Measurements from ENCODE around the gene MAD1L1.
"Not testable (repeated sequence)": the region's sequence is repeated elsewhere in the genome, so short reads cannot be mapped to it uniquely, and the experiment has no call there.

Gene MAD1L1

GRCh38 chr7:1883834-1884582 is 348.7 kb downstream of the MAD1L1 start:
- DNase-seq = no peak

- peak; percentile 92 for DNase-seq
Measured at GRCh38 chr7:1883031-1883761, 349.5 kb downstream of the MAD1L1 start.

GRCh38 chr7:1882451-1882850 is 350.3 kb downstream of the MAD1L1 start:
- DNase-seq = no peak

- no peak for DNase-seq
Measured at GRCh38 chr7:1881946-1882345, 350.8 kb downstream of the MAD1L1 start.

- not testable (repeated sequence) for DNase-seq
Measured at GRCh38 chr7:1876641-1877040, 356.1 kb downstream of the MAD1L1 start.

- DNase-seq = not testable (repeated sequence)
Measured at GRCh38 chr7:1875392-1876199, 357.1 kb downstream of the MAD1L1 start.

- DNase-seq = not testable (repeated sequence)
Measured at GRCh38 chr7:1874590-1875391, 358.0 kb downstream of the MAD1L1 start.

GRCh38 chr7:1873857-1874589 is 358.7 kb downstream of the MAD1L1 start:
- DNase-seq = no peak

- DNase-seq = no peak
Measured at GRCh38 chr7:1873421-1873820, 359.3 kb downstream of the MAD1L1 start.

GRCh38 chr7:1873070-1873405 is 359.7 kb downstream of the MAD1L1 start:
- no peak for DNase-seq

GRCh38 chr7:1872191-1873069 is 360.3 kb downstream of the MAD1L1 start:
- no peak for DNase-seq

- no peak for DNase-seq
Measured at GRCh38 chr7:1869452-1870130, 363.2 kb downstream of the MAD1L1 start.

- no peak for DNase-seq
Measured at GRCh38 chr7:1868516-1869165, 364.1 kb downstream of the MAD1L1 start.

- DNase-seq = no peak
Measured at GRCh38 chr7:1867370-1868260, 365.1 kb downstream of the MAD1L1 start.

- DNase-seq = no peak
Measured at GRCh38 chr7:1866601-1867000, 366.1 kb downstream of the MAD1L1 start.

GRCh38 chr7:1865571-1866255 is 367.0 kb downstream of the MAD1L1 start:
- no peak for DNase-seq

- DNase-seq = no peak
Measured at GRCh38 chr7:1865000-1865555, 367.7 kb downstream of the MAD1L1 start.

All from T1000 (cell line).